Keratinocyte (primary cell): ENCODE results near the gene DGKI. TPM values are rescaled to one million over a fixed set of nuclear protein-coding genes. Genes with fewer than 3 reads are reported as not detected.

Experiments used
- DNase-seq: peaks from one replicate; pipeline ENCODE4 v3.0.0-alpha.2; 2011; ENCODE audit warnings: low read depth, missing footprints, low spot score
- FAIRE-seq: peaks from 2 replicates; lab custom pipeline; 2011; peaks lifted over from hg19 to GRCh38; lab: Jason Lieb, UNC
- H2AFZ ChIP-seq: 2 replicates; pipeline ENCODE4 v1.6.0; 2012; ENCODE audit warnings: low read length, control low read depth, inconsistent platforms; ENCODE audit not compliant: control insufficient read depth
- H3K27ac ChIP-seq: 2 replicates; pipeline ENCODE4 v1.5.1; 2011; ENCODE audit warnings: low read length; ENCODE audit not compliant: control insufficient read depth, insufficient read depth
- H3K27me3 ChIP-seq: 3 replicates; pipeline ENCODE4 v1.6.0; 2011; ENCODE audit warnings: low read length; ENCODE audit not compliant: control insufficient read depth, insufficient read depth; ENCODE audit errors: extremely low read depth
- H3K36me3 ChIP-seq, 2 experiments: 2 replicates in 1 of 2; 3 replicates in 1 of 2; pipeline ENCODE4 v1.5.1; 2011; ENCODE audit warnings: low read length in 2 of 2, mild to moderate bottlenecking in 1 of 2; ENCODE audit not compliant: control insufficient read depth in 2 of 2, insufficient read depth in 2 of 2; ENCODE audit errors: extremely low read depth in 1 of 2
- H3K4me1 ChIP-seq: 3 replicates; pipeline ENCODE4 v1.5.1; 2011; ENCODE audit warnings: low read length; ENCODE audit not compliant: control insufficient read depth, insufficient read depth; ENCODE audit errors: extremely low read depth
- H3K4me2 ChIP-seq: 3 replicates; pipeline ENCODE4 v1.6.0; 2011; ENCODE audit warnings: low read depth, low read length; ENCODE audit not compliant: control insufficient read depth, insufficient read depth; ENCODE audit errors: extremely low read depth
- H3K4me3 ChIP-seq, 3 experiments: fragments of 200-600 bp in 1 of 3; sonication (generic) in 1 of 3; 2 replicates in 2 of 3; 3 replicates in 1 of 3; pipeline ENCODE4 v1.5.1; 2011 to 2016; ENCODE audit warnings: low read length in 3 of 3, mild to moderate bottlenecking in 3 of 3, control low read depth in 2 of 3, inconsistent platforms in 1 of 3, low read depth in 1 of 3, mixed read lengths in 1 of 3, mixed run types in 1 of 3, moderate library complexity in 1 of 3; ENCODE audit not compliant: control insufficient read depth in 2 of 3, insufficient read depth in 2 of 3; ENCODE audit errors: extremely low read depth in 1 of 3
- H3K79me2 ChIP-seq: 2 replicates; pipeline ENCODE4 v1.6.0; 2012; ENCODE audit warnings: low read length; ENCODE audit not compliant: control insufficient read depth, insufficient read depth
- H3K9ac ChIP-seq: 3 replicates; pipeline ENCODE4 v1.6.0; 2011; ENCODE audit warnings: low read length; ENCODE audit not compliant: control insufficient read depth, insufficient read depth; ENCODE audit errors: extremely low read depth
- H3K9me1 ChIP-seq: 3 replicates; pipeline ENCODE4 v1.6.0; 2011; ENCODE audit warnings: low read length; ENCODE audit not compliant: control insufficient read depth, insufficient read depth; ENCODE audit errors: extremely low read depth
- H3K9me3 ChIP-seq: 2 replicates; pipeline ENCODE4 v1.5.1; 2012; ENCODE audit warnings: low read depth, low read length; ENCODE audit not compliant: control insufficient read depth
- H4K20me1 ChIP-seq: 3 replicates; pipeline ENCODE4 v1.6.0; 2011; ENCODE audit warnings: low read length; ENCODE audit not compliant: control insufficient read depth, insufficient read depth; ENCODE audit errors: extremely low read depth
- EZH2 ChIP-seq: IDR thresholded peaks from one replicate; pipeline ENCODE4 v1.6.1; 2012; ENCODE audit warnings: inconsistent platforms, mild to moderate bottlenecking, low read length, moderate library complexity
- dilution Hi-C: fragments of 300-500 bp; cut with MboI; formaldehyde crosslinking; loops from one replicate; pipeline ENCODE4 v1.7.0; 2020; ENCODE audit warnings: low sequenced_read_pairs; ENCODE audit not compliant: extremely low pct_ligation_motif_present
- polyA plus RNA-seq, 5 experiments: library from polyadenylated mRNA; depleted of rRNA in 3 of 5; stranded (reverse) in 3 of 5; stranded (forward) in 1 of 5; unstranded in 1 of 5; fragments of >200 nt; gene quantifications; 1 replicate in 1 of 5; 2 replicates in 3 of 5; 3 replicates in 1 of 5; pipeline versions ENCODE4 v1.2.1 to v1.2.3, GENCODE V29; 2011 to 2012; ENCODE audit warnings: missing spikeins in 2 of 5, low read depth in 1 of 5, low replicate concordance in 1 of 5
- TF ChIP-seq, protein P1 (sequence below), 3 experiments: IDR thresholded peaks in 1 of 3; conservative IDR thresholded peaks in 1 of 3; optimal IDR thresholded peaks in 1 of 3; 2 replicates in 2 of 3; 3 replicates in 1 of 3; pipeline versions ENCODE3 to v1.5.1; 2011; ENCODE audit warnings: low read length in 3 of 3, mild to moderate bottlenecking in 3 of 3, moderate library complexity in 2 of 3, control low read depth in 1 of 3, inconsistent platforms in 1 of 3; ENCODE audit not compliant: insufficient read depth in 2 of 3; ENCODE audit errors: extremely low read depth in 1 of 3

DGKI gene
- polyA plus RNA-seq, 1 donor (not counting 4 experiments of a cell fraction or from before 2014, with no cell fraction given) = 0.14 TPM

DNA sequence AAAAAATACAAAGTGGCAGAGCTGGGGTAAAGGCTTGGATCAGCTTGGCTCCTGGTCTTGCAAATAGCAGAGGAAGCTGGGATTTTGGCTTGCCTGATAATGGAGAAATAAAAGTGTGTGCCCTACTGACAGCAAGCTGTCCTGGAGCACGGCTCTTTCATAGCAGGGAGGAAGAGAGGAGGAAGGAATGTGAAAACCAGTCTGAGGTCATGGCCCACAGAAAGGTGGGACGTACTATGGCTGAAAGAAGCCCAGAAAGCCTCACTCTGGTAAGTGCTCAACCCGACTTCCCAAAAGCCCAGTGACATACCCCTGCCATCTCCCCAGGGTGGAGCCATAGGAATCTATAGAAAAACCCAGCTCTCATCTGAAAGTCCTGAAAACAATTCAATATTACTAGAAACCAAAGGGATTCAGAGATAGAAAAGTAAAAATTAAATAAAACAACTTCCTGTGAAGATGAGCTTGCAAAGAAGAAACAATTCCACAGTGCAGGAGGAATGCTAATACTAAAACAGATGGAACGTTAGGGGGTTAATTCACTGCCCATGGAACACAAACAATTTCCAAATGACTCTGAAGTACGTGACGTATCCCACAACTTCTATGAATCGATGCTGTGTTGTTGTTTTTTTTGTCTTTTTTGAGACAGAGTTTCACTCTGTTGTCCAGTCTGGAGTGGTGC is 256.6 kb downstream of the DGKI start:
- Histone ChIP-seq H3K4me2 (no peak overlapping the region), H3K36me3 (no peaks in the 10 kb centered on the region), H4K20me1 (no peaks in the 10 kb centered on the region), H3K27me3 (no peaks in the 10 kb centered on the region), H3K9ac (no peak overlapping the region), H3K4me3 (no peak overlapping the region), H3K79me2 (no peaks in the 10 kb centered on the region), H3K9me3 (no peaks in the 10 kb centered on the region), H3K4me1 (peaks cover 11% of the 10 kb centered on the region), H3K27ac (no peak overlapping the region), H3K9me1 (no peaks in the 10 kb centered on the region), H2AFZ (no peak overlapping the region)
- dilution Hi-C loops = no loop called here
- no peak for FAIRE-seq
- DNase-seq = no peak
- TF ChIP-seq, protein P1, sequence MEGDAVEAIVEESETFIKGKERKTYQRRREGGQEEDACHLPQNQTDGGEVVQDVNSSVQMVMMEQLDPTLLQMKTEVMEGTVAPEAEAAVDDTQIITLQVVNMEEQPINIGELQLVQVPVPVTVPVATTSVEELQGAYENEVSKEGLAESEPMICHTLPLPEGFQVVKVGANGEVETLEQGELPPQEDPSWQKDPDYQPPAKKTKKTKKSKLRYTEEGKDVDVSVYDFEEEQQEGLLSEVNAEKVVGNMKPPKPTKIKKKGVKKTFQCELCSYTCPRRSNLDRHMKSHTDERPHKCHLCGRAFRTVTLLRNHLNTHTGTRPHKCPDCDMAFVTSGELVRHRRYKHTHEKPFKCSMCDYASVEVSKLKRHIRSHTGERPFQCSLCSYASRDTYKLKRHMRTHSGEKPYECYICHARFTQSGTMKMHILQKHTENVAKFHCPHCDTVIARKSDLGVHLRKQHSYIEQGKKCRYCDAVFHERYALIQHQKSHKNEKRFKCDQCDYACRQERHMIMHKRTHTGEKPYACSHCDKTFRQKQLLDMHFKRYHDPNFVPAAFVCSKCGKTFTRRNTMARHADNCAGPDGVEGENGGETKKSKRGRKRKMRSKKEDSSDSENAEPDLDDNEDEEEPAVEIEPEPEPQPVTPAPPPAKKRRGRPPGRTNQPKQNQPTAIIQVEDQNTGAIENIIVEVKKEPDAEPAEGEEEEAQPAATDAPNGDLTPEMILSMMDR (optimal IDR thresholded peaks at IDR 0.05 in 1 of 3, IDR thresholded peaks at IDR 0.05 in 1 of 3, conservative IDR thresholded peaks at IDR 0.05 in 1 of 3; ENCODE audit: extremely low read depth in 1 of 3, insufficient read depth in 2 of 3, low read length in 3 of 3) = no peak
- TF ChIP-seq EZH2 = no peak

- H3K4me2 ChIP-seq = no peak overlapping the region
- DNase-seq (no peak), FAIRE-seq (no peak)
- H3K27me3 ChIP-seq = no peaks in the 10 kb centered on the region
- H2AFZ ChIP-seq = no peak overlapping the region
- H3K9ac ChIP-seq = no peak overlapping the region
- H3K4me1 ChIP-seq = peaks cover 11% of the 10 kb centered on the region
- no peaks in the 10 kb centered on the region for H3K9me1 ChIP-seq
- dilution Hi-C loops = no loop called here
- no peaks in the 10 kb centered on the region for H4K20me1 ChIP-seq
- no peaks in the 10 kb centered on the region for H3K79me2 ChIP-seq
- H3K27ac ChIP-seq = no peak overlapping the region
- no peaks in the 10 kb centered on the region for H3K9me3 ChIP-seq
- no peak overlapping the region for H3K4me3 ChIP-seq
- TF ChIP-seq EZH2 = no peak
- TF ChIP-seq, protein P1 (optimal IDR thresholded peaks at IDR 0.05 in 1 of 3, IDR thresholded peaks at IDR 0.05 in 1 of 3, conservative IDR thresholded peaks at IDR 0.05 in 1 of 3; ENCODE audit: extremely low read depth in 1 of 3, insufficient read depth in 2 of 3, low read length in 3 of 3) = no peak
- no peaks in the 10 kb centered on the region for H3K36me3 ChIP-seq
Observed at GRCh38 chr7:137587326-137587725, 259.4 kb downstream of the DGKI start.
